Measurements from ENCODE around the gene SLC30A9. TPM values are rescaled to one million over a fixed set of nuclear protein-coding genes. Genes with fewer than 3 reads are reported as not detected.

Gene SLC30A9
- total RNA-seq, 1 experiment from 2014 or later = 55.8 TPM

DNA sequence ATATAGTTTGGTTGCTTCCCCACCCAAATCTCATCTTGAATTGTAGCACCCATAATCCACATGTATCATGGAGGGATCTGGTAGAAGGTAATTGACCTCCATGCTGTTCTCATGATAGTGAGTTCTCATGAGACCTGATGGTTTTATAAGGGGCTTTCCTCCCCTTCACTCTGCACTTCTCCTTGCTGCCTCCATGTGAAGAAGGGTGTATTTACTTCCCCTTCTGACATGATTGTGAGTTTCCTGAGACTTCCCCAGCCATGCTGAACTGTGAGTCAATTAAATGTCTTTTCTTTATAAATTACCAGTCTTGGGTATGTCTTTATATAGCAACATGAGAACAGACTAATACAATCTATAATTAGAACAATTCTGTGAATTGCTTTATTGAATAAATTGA lies 20.7 kb upstream of the SLC30A9 start:
- Histone ChIP-seq H3K27ac (ENCODE audit: low read depth, low read length, poor library complexity, severe bottlenecking) (no peak overlapping the region), H3K4me1 (ENCODE audit: insufficient read depth, low read length, poor library complexity, severe bottlenecking) (no peaks in the 10 kb centered on the region), H3K4me3 (ENCODE audit: low read depth, low read length, poor library complexity, severe bottlenecking) (no peak overlapping the region), H3K36me3 (ENCODE audit: insufficient read depth, low read length, poor library complexity, severe bottlenecking) (no peaks in the 10 kb centered on the region), H3K27me3 (replicated peaks; ENCODE audit: insufficient read depth, low read depth, low read length, poor library complexity) (no peaks in the 10 kb centered on the region), H3K9me3 (ENCODE audit: low read depth, low read length, poor library complexity, severe bottlenecking) (no peaks in the 10 kb centered on the region)
- CTCF ChIA-PET = no interaction called here
- POLR2A ChIA-PET (ENCODE audit: low non-redundant PET) = no interaction called here
- DNase-seq (ENCODE audit: low spot score) = no peak
- intact Hi-C loops (cut with micrococcal nuclease; ENCODE audit: unreplicated experiment) = no loop called here
- TF ChIP-seq CTCF (conservative IDR thresholded peaks at IDR 0.05; ENCODE audit: low read depth, low read length) (no peak), EZH2 (IDR thresholded peaks at IDR 0.05; ENCODE audit: borderline replicate concordance, low read depth, low read length, poor library complexity, severe bottlenecking) (no peak)
- BruUV-seq (replicated peaks) = no TSS peak

GRCh38 chr4:41975341-41975740 lies 15.0 kb upstream of the SLC30A9 start:
- BruUV-seq (replicated peaks) = no TSS peak
- intact Hi-C loops (cut with micrococcal nuclease; ENCODE audit: unreplicated experiment) = no loop called here
- H3K27me3 ChIP-seq (replicated peaks; ENCODE audit: insufficient read depth, low read depth, low read length, poor library complexity) = no peaks in the 10 kb centered on the region
- no peak overlapping the region for H3K27ac ChIP-seq (ENCODE audit: low read depth, low read length, poor library complexity, severe bottlenecking)
- H3K4me3 ChIP-seq (ENCODE audit: low read depth, low read length, poor library complexity, severe bottlenecking) = no peak overlapping the region
- ChIA-PET CTCF (no interaction called here), POLR2A (ENCODE audit: low non-redundant PET) (no interaction called here)
- no peaks in the 10 kb centered on the region for H3K4me1 ChIP-seq (ENCODE audit: insufficient read depth, low read length, poor library complexity, severe bottlenecking)
- no peak for DNase-seq (ENCODE audit: low spot score)
- H3K36me3 ChIP-seq (ENCODE audit: insufficient read depth, low read length, poor library complexity, severe bottlenecking) = no peaks in the 10 kb centered on the region
- TF ChIP-seq CTCF (conservative IDR thresholded peaks at IDR 0.05; ENCODE audit: low read depth, low read length) (no peak), EZH2 (IDR thresholded peaks at IDR 0.05; ENCODE audit: borderline replicate concordance, low read depth, low read length, poor library complexity, severe bottlenecking) (no peak)
- no peaks in the 10 kb centered on the region for H3K9me3 ChIP-seq (ENCODE audit: low read depth, low read length, poor library complexity, severe bottlenecking)

GRCh38 chr4:41976775-41977516 lies 13.4 kb upstream of the SLC30A9 start:
- POLR2A ChIA-PET (ENCODE audit: low non-redundant PET) = no interaction called here
- Histone ChIP-seq H3K36me3 (ENCODE audit: insufficient read depth, low read length, poor library complexity, severe bottlenecking) (no peaks in the 10 kb centered on the region), H3K9me3 (ENCODE audit: low read depth, low read length, poor library complexity, severe bottlenecking) (no peaks in the 10 kb centered on the region), H3K27me3 (replicated peaks; ENCODE audit: insufficient read depth, low read depth, low read length, poor library complexity) (no peaks in the 10 kb centered on the region), H3K4me1 (ENCODE audit: insufficient read depth, low read length, poor library complexity, severe bottlenecking) (no peaks in the 10 kb centered on the region), H3K27ac (ENCODE audit: low read depth, low read length, poor library complexity, severe bottlenecking) (no peak overlapping the region), H3K4me3 (ENCODE audit: low read depth, low read length, poor library complexity, severe bottlenecking) (no peak overlapping the region)
- DNase-seq (ENCODE audit: low spot score) = no peak
- no TSS peak for BruUV-seq (replicated peaks)
- CTCF ChIA-PET = interaction anchor here (1.2 kb wide), 1 partner anchor 11 kb away, joined by 4 read pairs; no protein-coding TSS in a partner anchor
- intact Hi-C loops (cut with micrococcal nuclease; ENCODE audit: unreplicated experiment) = no loop called here
- TF ChIP-seq CTCF (conservative IDR thresholded peaks at IDR 0.05; ENCODE audit: low read depth, low read length) (no peak), EZH2 (IDR thresholded peaks at IDR 0.05; ENCODE audit: borderline replicate concordance, low read depth, low read length, poor library complexity, severe bottlenecking) (no peak)
